Measurements from ENCODE around the gene DTYMK.

DTYMK gene

DNA sequence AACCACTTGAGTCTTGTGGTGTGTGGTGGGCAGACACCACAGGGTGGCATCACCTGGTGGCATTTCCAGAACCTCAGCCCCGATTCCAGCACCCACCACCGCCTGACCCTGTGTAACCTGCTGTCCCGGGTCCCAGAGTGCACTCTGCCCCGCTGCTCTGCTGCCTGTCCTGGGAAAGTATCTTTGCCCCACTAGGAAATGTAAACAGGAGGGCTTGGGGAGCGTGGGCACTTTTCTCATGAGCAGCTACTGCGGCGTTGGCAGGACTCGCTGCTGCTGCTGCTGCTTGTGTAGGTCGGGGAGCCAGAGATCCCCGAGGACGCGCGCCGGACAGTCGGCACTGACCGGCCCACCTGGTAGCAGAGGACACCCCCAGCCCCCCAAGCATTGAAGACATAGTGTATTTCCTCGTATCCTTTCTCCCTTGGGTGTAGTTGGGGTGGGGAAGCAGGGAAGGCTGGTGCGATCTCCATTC, 13.4 kb downstream of the DTYMK start:
- no peak for DNase-seq (ENCODE audit: low read depth)
- H3K4me3 ChIP-seq (ENCODE audit: low read length), result no peak overlapping the region
- TF ChIP-seq, protein P1, sequence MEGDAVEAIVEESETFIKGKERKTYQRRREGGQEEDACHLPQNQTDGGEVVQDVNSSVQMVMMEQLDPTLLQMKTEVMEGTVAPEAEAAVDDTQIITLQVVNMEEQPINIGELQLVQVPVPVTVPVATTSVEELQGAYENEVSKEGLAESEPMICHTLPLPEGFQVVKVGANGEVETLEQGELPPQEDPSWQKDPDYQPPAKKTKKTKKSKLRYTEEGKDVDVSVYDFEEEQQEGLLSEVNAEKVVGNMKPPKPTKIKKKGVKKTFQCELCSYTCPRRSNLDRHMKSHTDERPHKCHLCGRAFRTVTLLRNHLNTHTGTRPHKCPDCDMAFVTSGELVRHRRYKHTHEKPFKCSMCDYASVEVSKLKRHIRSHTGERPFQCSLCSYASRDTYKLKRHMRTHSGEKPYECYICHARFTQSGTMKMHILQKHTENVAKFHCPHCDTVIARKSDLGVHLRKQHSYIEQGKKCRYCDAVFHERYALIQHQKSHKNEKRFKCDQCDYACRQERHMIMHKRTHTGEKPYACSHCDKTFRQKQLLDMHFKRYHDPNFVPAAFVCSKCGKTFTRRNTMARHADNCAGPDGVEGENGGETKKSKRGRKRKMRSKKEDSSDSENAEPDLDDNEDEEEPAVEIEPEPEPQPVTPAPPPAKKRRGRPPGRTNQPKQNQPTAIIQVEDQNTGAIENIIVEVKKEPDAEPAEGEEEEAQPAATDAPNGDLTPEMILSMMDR (IDR thresholded peaks at IDR 0.05; ENCODE audit: insufficient read depth, low read depth, low read length, missing control alignments), result no peak

DNA sequence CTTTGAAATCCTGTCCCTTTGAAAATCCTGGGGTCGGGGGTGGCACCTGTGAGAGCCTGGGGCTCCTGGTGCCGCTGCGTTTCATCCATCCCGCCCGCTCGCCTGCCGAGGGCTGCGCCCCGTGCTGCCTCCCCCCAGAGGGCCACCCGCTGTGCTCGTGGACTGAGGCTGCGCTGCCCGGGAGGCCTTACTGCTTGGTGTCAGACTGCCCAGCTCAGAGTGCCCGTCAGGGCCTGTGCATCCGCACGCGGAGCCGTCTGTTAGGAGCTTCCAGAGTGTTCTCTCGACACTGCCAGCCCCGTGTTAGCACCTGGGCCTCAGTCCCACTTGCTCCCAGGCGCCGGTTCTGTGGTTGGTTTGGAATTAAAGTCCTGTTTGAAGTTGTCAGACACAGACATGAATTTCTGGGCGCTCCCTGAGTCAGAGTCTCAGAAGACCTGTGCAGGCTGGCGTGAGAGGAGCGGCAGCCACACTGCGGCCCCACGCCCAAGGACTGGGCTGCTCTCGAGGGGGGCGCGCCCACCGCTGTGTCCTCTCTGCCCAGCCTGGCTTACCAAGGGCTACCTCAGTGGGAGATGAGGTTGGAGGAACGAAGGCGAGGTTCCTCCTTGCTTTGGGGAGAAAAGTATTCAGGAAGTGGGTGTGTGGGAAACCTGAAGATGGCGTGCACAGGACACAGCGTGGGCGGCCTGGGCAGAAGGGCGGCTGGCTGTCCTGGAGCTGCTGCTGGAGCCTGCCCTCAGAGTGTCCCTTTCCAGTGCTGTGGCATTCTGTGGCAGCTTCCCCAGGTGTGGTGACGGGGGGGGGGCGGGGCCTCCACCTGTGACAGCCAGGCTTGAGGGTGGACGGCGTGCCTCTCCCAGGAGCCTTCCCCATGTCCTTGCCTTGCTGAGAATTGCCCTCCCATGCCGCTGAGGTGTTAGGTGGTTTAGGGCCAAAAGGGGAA, 14.1 kb downstream of the DTYMK start:
- no peak for DNase-seq (ENCODE audit: low read depth)
- TF ChIP-seq, protein P1 (IDR thresholded peaks at IDR 0.05; ENCODE audit: insufficient read depth, low read depth, low read length, missing control alignments), result no peak
- no peak overlapping the region for H3K4me3 ChIP-seq (ENCODE audit: low read length)

DNA sequence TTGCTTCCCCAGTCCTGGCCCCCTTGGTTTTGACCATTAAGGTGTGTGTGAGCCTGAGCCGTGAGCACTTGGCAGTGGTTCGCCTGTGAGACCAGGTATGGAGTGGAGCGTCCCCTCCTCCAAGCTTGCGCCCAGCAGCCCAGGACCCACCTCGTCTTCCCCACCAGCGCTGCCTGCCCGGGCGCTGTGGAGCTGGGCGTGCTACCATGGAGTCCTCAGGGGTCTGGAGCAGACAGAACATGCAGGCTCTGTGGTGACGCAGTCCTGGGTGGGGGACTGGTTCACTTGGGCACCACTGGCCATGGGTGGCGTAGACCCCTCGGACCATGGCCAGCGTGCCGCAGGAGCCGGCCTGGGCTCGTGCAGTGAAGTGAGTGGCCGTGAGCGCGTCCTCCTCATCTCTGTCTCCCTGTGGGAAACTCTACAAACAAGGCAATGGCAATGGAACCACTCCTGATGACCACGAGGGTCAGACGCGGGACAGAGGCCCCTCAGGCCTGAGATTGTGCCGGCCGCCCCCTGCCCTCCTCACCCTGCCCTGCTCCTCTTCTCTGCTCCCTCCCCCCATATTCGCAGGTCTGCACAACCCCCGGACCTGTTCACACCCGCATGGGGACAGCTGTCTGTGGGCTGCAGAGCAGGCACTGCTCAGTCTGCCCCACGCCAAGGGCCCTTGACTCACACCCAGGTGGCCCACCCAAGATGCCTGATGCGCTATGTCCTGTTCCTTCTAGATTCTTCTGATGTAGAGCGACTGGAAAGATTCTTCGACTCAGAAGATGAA, 15.0 kb downstream of the DTYMK start:
- TF ChIP-seq, protein P1 (IDR thresholded peaks at IDR 0.05; ENCODE audit: insufficient read depth, low read depth, low read length, missing control alignments), result no peak
- no peak overlapping the region for H3K4me3 ChIP-seq (ENCODE audit: low read length)
- no peak for DNase-seq (ENCODE audit: low read depth)

DNA sequence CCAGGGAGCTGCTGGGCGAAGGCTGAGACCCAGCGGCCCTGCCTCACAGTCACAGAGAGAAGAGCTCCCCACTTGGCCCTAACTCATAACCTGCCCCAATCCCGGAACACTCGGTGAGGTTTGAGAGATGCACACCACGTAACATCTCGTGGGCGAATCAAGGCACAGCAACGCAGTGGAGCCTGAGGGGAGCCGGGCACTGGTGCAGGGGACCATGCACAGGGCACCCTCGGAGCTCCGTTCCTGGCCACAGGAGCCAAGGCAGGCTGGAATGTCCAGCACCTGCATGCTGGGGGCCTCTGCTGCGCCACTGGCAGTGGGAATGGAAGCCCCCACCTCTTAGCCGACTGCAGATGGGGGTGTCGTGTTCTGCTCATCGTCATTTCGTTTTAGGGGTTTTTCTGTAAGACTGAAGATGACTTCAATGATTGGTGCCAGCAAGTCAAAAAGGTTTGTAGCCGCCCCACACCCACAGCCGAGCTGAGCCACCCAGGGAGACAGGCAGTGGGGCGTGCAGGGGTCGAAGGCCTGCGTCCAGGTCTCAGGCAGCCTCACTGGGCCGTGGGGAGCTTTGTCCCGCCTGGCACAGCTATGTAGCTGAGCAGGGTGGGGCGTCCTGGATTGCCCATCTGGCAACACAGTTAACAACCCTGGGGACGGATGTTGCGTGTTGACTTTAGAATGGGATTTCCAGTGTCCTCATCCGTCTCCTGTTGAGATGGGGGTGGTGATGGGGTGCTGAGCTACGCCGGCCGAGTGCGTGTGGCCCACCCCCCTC, 16.1 kb downstream of the DTYMK start:
- TF ChIP-seq, protein P1 (IDR thresholded peaks at IDR 0.05; ENCODE audit: insufficient read depth, low read depth, low read length, missing control alignments), result no peak
- no peak for DNase-seq (ENCODE audit: low read depth)
- no peak overlapping the region for H3K4me3 ChIP-seq (ENCODE audit: low read length)

DNA sequence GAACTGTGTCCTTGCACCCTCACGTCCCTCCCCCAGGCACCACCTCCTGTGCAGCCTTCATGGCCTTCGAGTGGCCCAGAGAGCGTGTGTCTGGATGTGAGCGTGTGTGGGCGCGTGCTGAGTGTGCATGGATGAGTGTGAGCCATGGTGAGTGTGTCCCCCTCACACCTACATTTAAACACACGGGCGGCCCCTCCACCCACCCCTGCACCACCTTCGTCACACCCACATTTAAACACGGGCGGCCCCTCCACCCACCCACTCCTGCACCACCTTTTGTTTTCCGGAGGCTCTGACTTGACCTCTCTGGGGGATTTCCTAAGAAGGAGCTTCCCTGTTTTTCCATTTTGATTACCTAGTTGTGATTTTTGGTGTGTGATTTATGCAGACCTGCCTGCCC, 17.8 kb downstream of the DTYMK start:
- TF ChIP-seq, protein P1 (IDR thresholded peaks at IDR 0.05; ENCODE audit: insufficient read depth, low read depth, low read length, missing control alignments), result no peak
- no peak for DNase-seq (ENCODE audit: low read depth)
- H3K4me3 ChIP-seq (ENCODE audit: low read length), result no peak overlapping the region

DNA sequence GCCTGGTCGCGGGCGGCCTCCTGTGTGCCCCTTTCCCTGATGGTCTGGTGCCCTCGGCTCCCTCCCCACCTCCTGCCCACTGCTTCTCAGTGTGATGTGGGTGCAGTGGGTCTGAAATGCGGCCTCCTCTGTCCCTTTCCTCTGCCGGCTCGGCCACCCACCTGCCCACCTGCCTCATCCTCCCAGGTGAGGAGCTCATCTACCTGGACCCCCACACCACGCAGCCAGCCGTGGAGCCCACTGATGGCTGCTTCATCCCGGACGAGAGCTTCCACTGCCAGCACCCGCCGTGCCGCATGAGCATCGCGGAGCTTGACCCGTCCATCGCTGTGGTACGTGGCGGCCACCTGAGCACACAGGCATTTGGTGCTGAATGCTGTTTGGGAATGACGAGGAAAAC, 18.3 kb downstream of the DTYMK start:
- no peak for DNase-seq (ENCODE audit: low read depth)
- TF ChIP-seq, protein P1 (IDR thresholded peaks at IDR 0.05; ENCODE audit: insufficient read depth, low read depth, low read length, missing control alignments), result no peak
- no peak overlapping the region for H3K4me3 ChIP-seq (ENCODE audit: low read length)

All from epithelial cell of esophagus (primary cell).